HG03064 (cell line): ENCODE data around the gene ALS2CL.

Source experiments
- ATAC-seq: cut with Tn5 transposase; IDR thresholded peaks from one replicate; pipeline ENCODE4 v1.9.1; 2021; ENCODE audit warnings: low read depth; ENCODE audit not compliant: unreplicated experiment

ALS2CL gene

DNA sequence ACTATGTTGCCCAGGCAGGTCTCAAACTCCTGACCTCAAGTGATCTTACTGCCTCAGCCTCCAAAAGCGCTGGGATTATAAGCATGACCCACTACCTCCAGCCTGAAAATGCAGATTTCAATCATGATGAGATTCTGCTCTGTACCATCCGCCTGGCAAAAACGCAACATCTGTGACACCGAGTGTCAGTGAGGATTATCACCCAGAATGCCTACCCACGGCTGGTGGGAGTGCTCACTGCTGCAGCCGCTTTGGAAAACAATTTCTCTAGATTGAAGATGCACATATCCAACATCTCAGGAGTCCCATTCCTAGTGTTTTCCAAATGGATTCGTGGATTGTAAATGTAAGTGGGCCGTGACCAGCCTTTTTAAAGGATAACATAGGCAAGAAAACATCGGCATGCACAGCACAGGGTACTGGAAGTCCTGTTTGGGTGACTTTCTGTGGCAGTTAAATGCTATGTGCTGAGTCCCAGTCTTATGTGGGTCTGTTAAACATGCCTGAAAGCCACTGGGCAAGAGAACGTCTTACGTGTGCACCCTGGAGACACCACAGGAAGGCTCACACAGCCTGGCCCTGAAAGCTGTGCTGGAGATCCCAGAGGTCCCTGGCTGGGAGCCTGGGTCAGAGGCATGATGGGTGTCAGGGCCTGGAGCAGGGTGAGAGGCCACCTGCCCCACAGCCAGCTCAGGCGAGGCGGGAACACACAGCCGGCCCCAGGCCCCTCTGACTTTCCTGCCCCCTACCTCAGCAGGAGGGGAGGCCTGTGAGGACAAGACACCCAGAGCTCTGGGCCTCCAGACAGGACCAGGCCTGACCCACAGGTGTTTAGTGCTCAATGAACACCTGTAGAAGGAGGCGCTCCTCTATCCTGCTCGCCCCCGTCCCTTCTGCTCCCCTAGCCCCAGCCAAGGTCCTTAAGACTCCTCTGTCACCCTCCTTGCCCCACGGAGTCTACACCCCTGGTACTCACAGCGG is 23.3 kb upstream of the ALS2CL start:
- ATAC-seq = no peak

DNA sequence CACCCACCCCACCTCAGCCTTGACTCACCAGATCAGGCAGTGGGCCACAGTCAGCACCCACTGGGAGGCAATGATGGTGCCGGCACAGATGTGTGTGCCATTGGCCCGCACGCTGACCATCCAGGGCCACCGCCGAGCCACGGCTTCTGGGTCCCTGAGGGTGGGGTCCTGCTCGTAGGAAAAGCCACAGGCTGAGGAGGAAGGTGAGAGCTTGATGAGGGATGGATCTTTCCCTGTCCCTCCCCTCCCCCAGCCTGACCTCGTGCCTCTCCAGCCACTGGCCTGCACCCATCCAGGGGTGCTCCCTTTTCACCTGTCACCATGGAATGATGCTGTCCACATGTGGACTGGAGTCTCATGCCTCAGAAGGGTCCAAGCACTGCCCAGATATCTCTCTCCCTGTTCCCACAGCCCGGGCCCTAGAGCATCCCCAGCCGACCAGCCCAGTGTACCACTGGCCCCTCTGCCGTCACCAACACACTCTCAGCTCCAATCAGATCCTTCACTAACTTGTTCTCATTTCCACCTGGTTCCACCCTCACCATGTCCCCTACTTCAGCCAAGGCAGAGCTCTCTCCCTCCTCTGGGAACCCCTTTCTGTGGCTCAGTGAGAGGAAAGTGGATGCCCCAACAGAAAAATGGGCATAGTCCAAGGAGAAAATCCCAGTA is 22.2 kb upstream of the ALS2CL start:
- ATAC-seq = no peak

DNA sequence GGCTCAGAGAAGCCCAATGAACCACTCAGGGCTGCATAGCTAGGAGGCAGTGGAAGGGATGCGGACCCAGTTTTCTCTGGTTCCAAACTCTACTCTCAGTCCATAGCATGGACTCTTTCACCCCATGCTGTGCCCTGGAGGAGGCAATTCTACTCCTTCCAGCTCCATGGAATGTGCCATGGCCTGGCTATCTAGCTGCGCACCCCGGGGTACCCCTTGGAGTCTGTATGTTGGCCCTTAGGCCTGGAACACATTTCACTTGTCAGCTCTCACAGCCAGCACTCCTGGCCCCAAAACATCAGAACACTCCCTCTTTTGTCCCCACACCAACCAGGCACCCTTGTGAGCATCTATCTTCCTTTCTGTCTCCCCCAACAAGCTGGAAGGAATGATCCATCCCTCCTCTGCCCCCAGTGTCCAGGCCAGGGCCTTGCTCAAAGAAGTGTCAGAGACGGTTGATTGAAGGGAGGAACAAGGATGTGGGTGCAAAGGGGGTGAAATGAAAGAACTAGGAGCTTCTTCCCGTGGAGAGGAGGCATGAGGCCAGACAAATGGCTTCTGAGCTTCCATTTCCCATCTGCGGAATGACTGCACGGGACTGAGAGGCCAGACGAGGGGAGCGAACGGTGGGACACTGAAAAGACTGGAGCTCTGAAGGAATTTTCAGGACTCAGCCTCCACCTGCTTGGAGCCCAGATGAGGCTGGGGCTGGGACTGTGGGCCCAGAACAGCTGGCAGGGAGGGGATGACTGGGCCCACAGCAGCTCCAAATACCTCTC is 21.4 kb upstream of the ALS2CL start:
- ATAC-seq = no peak

DNA sequence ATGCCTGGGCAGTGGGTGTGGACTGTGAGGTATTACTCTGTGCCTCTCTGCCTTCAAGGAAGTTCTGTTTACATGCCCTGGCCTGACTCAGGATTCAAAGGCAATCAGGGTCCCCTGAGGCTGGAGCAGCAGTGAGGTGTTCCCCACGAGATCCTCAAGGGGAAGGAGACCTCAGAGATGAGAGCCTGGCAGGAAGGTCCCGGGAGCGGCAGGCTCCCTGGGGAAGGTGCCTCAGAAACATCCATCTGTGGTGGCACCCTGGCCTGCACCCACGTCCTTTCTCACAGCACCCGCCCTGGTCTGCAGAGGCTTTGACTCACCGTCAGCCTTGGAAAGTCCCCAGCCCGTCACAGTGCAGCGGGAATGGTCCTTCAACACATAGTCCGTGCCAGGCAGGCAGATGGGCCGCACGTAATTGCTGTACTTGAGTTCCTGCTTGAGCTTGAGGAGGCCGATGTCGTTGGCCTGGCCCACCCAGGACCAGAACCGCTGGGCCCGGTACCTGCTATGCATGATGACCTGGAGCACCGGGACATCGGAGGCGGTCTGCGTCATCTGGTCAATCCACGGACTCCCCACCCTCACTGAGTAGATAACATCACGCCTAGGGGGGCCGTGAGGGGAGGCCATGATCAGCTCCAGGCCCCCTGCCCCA is 20.5 kb upstream of the ALS2CL start:
- no peak for ATAC-seq

DNA sequence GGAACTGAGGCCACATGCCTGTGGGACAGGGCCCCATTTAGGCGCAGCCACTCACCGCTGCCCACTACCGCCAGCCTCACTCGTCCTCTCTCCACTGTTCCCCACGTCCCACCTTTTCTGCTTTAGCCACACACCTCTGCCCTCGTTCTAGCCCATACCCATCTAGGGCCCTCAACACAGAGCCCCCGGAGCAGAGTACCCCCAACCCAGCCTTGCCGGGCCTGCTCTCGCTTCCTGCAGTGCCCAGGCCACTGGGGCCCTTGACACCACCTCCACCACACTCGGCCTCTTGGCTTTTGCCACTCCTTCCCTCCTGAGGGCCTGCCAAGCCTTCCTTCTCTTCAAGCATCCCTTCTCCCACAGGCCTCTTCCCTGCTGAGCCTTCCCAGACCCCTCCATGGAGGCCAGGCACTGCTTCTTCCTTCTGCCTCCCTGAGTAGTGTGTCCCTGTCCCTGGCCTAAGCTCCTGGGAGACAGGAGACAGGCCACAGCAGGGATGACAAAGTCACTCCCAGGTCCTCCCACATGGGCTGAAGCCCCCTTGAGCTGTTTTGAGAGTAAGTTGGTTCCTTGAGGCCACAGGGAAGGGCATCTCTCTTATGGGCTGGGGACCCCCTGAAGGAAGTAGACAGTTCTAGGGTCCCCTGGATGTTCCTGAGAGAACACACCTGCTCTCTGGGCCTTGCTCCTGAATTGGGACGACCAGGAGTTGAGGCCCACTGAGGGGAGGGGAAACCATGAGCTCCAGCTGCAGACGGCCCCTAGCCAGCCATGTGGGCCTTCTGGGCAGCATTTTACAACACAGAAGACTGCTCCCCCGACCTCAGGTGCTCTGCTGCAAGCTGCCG is 19.8 kb upstream of the ALS2CL start:
- no peak for ATAC-seq

DNA sequence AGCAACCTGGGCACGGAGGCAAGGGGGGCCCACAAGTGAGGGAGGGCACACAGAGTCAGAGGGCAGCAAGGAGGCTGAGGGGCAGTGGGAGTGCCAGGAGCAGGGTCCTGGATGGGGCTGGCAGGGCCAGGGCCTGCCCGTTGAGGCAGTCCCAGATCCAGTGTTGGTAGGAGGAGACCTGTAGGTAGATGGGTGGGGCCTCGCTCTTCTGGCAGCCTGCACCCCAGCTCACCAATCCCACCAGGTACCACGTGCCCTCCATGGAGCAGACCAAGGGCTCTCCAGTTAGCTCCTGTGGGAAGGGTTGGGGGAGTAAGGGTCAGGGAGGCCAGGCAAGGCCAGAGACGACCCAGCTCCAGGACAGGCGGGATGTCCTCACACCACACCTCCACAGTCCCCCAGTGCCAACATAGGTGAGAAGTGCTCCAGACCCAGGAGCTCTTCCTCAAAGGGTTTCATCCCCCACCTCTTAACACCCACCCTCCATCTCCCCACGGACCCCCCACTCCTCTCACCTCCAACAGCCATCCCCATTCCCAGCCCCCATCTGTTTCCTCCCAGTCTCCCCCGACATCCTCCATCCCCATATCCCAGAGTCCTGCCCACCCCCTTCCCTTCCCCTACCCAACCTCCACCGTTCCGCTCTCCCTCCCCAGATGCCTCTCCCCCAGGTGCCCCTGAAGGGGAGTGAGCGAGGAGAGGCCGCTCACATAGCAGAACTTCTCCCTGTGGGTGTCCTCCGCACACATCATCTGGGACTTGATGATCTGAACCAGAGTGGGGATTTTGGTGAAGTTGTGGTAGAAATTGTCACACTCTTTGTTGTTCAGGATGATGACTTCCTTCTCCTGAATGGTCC is 18.9 kb upstream of the ALS2CL start:
- ATAC-seq = no peak

DNA sequence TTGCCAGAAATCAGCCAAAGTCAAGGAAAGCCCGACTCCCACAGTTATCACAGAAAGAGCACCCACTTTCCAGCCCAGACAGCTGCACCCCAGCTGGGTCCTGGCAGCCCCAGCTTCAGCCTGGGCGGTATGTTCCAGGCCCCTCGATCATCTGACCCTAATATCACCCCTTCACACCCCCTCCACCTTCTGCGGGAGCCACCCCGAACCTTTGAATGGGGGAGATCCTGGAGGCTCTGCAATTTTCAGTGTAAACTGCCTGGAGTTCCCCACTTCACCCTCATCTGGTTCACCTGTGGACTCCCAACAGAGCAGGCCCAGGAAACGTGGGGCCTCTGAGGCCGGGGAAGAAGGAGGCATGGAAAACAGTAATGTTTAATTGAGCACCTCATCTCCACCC is 18.3 kb upstream of the ALS2CL start:
- no peak for ATAC-seq

DNA sequence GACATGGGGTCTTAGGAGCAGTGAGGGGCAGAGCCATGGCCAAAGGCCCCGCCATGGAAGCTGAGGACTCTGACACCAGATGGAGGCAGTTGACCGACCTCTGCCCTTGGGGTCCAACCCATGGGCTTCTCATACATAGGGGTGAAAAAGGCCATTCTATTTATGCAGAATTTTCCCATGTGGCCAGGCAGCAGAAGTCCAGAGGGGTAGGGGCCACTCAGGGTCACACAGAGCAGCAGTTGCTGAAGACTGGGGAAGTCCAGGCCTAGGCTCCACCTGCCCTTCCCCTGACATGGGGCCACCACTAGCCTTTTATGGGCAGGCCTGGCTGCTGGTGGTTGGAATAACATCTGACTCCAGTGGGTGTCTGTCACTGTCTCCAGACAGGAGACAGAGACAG is 17.8 kb upstream of the ALS2CL start:
- no peak for ATAC-seq

DNA sequence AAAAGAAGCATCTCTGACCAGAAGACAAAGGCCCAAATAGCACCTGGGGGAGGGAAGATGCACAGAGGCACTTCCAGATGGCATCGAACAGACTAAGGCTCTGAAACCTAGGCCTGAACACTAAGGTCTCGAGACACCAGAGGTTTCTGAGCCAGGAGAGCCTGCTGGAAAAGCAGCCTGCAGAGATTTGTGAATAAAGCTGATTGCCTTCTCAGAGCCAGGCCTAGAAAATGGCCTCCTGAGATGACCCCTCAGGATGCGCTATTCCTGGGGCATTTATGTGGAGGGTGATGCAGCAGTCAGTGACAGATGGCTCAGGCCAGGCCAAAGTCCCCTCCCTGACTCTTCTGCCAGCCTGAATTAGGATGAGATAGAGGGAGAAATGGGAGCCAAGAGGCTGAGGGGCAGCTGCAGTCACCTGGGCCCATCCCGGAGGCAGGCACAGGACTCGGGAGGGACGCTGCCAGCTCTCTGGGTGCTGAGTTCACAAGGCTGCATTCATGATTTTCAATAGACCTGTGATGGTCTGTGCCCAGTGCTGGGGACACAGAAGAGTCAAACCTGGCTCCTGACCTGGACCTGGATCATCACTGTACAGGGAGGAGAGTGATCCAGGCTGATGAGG is 17.3 kb upstream of the ALS2CL start:
- no peak for ATAC-seq

DNA sequence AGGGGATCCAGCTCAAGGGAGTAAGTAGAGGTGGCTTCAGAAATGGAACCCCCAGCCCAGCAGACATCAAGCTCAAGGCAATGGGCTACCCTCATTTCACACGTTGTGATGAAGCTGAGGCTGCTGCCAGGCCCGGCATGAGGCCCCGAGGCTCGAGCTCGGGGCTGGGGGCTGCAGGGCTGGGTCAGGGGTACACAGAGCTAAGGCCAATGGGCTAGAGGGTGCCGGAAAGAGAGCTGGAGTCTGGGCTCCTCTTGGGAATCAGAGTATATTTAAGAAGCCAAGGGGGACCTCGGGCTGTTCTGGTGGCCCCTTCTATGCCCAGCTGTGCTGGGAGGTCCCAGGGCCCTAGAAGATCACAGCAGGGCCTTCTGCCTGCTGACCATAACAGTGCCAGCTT is 16.8 kb upstream of the ALS2CL start:
- ATAC-seq = no peak

DNA sequence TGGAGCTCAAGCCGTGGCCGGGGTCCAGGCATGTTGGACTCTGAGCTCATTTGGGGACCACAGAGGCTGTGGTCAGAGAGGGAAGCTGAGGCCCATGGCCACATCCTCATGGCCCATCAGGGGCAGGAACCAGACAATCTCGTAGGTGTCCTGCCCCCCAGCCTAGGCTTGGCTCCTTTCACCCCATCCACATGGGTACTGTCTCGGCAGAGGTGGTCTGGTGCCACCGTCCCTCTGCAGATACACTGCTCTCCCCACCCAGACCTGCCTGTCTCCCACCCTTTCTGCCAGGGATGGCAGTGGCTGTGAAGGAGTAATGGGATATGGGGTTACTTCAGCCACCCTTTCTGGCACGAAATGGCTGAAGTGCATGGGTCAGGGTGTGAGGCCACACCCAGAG is 16.2 kb upstream of the ALS2CL start:
- ATAC-seq = no peak

DNA sequence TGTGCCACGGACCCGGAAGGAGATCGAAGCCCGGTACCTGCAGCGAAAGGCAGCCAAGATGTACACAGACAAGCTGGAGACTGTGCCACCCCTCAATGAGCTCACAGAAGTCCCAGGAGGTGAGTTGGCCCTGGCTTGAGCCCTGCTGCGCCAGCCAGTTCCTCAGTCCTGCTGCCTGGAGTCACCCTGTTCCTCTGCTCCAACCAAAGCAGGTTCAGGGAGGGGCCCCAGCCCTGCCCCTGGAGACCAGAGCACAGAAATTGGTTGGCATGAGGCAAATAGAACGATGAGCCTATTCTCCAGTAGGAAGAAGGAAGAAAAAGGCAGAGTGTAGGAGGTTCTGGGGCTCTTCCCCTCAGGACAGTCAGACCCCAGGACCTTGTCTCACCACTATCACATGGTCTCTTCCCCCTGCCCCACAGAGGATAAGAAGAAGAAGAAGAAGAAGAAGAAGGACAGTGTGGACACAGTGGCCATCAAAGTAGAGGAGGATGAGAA is 15.7 kb upstream of the ALS2CL start:
- no peak for ATAC-seq

DNA sequence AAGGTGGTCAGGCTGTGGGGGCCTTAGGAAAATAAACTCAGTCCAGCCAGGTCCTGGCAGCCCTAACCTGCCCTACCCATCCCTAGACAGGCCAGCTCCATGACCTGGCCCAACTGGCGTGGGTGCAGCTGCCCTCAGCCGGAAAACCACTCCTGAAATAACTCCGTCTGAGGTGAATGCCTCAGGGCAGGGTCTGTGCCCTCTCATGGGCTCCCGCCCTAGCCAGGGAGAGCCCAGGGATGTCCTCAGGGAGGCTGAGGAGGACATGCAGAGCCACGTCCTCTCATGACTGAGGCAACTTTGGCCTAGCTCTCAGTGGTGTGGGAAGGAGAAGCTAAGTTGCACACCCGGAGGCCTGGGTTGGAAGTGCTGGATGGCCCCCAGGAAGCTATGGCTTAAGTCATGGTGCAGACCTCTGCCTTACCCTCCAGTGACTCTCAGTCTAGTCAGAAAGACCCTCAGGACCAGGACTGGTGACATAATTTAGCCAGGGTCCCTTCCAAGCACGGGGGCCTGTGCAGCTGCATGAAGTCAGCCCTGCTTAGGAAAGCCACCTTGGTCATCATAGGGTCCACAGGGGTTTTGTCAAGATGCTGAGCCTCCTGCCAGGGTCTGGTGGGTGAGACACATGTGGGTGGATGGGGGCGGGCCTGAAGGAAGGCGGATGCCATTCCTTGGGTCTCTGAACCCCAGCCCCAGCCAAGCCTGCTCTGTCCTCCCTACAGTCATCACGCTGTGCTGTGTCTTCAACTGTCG is 15.1 kb upstream of the ALS2CL start:
- no peak for ATAC-seq

DNA sequence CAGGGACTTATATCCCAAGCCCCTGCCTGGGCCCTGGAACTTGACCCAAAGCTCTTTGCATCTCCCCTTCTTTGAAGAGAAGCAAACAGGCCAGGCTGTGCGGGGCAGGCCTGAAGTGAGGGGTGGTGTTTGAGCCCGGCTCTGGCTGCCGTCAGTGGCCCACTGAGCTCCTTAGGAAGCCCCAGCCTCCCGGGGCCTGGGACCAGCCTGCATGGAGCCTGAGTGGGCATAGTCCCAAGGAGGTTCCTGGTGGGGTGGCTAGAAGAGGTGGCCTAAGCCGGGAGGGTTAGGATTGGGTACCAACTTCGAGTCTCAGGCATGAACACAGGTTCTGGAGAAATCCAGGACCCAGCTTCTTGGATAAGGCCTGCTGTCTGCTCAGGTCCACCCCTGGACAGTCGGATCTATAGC is 14.1 kb upstream of the ALS2CL start:
- no peak for ATAC-seq

DNA sequence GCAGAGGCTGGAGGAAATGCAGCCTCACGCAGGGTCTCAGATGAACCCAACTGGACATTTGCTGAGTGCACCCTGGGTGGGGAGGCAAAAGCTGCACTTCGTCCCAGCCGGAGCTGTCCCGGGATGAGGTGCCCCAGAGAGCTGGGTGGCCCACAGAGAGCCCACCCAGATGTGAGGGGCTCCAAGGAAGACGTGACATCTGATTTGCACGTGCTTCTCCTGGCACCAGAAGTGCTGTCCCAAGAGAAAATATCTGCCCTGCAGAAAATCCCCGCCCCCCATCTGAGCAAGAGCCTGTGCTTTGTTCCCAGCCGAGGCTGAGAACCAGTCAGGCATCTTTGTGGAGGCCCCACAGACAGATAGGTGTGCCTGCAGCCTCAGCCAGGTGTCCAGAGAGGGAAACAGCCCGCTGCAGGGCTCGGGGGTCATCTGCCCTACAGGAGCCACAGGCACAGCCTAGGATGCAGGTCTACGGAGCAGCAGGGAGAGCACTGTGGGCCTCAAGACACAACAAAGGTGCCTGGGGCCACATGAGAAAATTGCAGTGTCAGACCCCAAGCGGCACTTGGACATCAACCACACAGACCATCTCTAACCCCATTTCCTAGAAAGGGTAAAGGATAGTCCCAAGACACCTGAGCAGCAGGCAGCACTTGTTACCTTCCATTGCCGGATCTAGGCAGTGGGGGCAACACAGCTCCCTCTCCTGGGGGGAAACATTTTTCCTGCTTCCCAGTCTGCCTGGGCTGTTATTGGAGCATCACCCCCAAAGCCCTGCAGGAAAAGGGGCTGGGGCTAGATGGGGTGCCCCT is 13.5 kb upstream of the ALS2CL start:
- ATAC-seq = no peak

DNA sequence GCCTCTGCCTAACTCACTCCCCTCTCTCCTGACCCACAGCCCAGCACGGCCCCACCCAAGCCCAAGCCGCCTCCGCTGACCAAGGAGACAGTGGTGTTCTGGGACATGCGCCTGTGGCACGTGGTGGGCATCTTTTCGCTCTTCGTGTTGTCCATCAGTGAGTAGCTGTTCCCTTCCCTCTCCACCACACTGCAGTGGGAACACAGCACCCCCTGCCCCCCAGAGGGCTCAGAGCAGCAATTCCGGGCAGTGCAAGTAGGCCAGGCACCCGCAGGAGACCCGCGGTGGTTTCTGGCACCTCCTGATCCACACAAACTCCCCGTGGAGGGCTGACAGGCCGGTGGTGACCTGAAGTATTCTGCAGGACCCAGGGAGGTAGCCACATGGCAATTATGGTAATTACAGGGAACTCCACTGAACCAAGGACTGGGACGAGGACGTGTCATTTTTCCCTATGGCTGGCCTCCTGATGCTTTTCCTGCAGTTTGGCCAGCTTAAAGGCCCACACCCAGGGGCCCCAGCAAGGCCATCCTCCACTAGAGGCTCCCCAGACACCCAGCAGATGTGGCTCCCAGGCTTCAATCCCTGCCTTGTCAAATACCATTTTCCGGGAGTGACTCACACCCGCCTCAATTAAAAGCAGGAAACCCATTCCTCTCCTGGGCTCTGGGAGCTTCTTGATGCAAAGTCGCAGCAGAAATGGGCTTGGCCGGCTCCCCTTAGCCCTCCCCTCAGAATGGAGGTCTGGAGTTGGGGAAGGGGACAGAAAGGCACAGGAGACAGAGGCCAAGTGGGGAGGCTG is 12.5 kb upstream of the ALS2CL start:
- ATAC-seq = no peak
